Thoracic aorta (tissue), 2 donors: ENCODE data around the gene NET1. TPM values are rescaled to one million over a fixed set of nuclear protein-coding genes. Genes with fewer than 3 reads are reported as not detected.

Experiments
- ATAC-seq: fragments of 150-250 bp; one replicate; pipeline ENCODE4 v1.8.0; 2017; ENCODE audit warnings: low read depth; ENCODE audit not compliant: insufficient number of reproducible peaks, low FRiP score
- DNase-seq: peaks from one replicate; pipeline ENCODE4 v3.0.0-alpha.2; 2020; ENCODE audit warnings: low spot score
- H3K27ac ChIP-seq, 2 donors: fragments of 200-600 bp; sonication (generic); 1 replicate in 1 of 2; 2 replicates in 1 of 2; pipeline ENCODE4 v1.5.1; 2016; ENCODE audit warnings: mild to moderate bottlenecking in 2 of 2, moderate library complexity in 2 of 2
- H3K27me3 ChIP-seq: fragments of 200-600 bp; sonication (generic); replicated peaks from 2 replicates; pipeline ENCODE4 v1.6.0; 2016; ENCODE audit warnings: mild to moderate bottlenecking; ENCODE audit not compliant: insufficient read depth
- H3K36me3 ChIP-seq: fragments of 200-600 bp; sonication (generic); one replicate; pipeline ENCODE4 v1.5.1; 2016
- H3K4me1 ChIP-seq, 2 donors: fragments of 200-600 bp; sonication (generic); 1 replicate in 1 of 2; 2 replicates in 1 of 2; pipeline versions ENCODE4 v1.5.1 to v1.6.0; 2016; ENCODE audit warnings: low read depth in 2 of 2, mild to moderate bottlenecking in 1 of 2; ENCODE audit not compliant: control insufficient read depth in 1 of 2
- H3K4me3 ChIP-seq: fragments of 200-600 bp; sonication (generic); 2 replicates; pipeline ENCODE4 v1.5.1; 2016; ENCODE audit warnings: mild to moderate bottlenecking
- H3K9me3 ChIP-seq: fragments of 200-600 bp; sonication (generic); 2 replicates; pipeline ENCODE4 v1.5.1; 2016
- CTCF ChIP-seq: fragments of 200-600 bp; sonication (generic); IDR thresholded peaks from one replicate; pipeline ENCODE4 v1.5.1; 2019; ENCODE audit warnings: antibody characterized with exemption
- total RNA-seq, 2 donors: library from RNA; depleted of rRNA; stranded (reverse); fragments of >200 nt; gene quantifications; one replicate each; pipeline versions ENCODE4 v1.1.0 to v1.2.3, GENCODE V29; 2016

Gene NET1
- total RNA-seq, 2 donors from 2014 or later, result 117 to 232 TPM

DNA sequence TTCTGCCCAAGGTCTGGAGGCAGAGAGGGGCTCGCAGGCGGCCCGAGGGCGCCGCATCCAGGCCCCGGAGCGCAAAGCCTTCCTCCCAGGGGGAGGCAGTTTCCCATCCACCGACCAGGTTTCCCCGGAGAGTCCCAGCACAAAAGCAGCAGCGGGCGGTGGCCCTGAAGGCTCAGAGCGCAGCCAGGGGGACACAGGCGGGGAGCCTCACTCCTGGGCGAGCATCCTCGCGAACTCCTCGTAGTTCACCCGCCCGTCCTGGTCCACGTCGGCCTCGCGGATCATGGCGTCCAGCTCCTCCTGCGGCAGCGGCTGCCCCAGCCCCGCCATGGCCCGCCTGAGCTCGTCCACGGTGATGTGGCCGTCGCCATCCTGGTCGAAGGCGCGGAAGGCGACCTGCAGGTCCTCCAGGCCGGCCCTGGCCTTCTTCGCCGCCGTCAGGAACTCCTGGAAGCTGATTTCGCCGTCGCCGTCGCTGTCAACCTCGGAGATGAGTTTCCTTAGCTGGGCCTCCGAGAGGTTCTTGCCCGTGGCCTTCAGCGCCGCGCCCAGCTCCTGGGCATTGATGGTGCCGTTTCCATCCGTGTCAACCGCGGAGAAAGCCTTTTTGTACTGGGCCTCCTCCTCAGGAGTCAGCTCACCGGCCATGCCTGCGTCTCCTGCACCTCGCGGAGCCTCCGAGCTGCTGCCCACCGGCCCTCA lies 86.6 kb downstream of the NET1 start:
- DNase-seq (no peak), ATAC-seq (no peak)
- Histone ChIP-seq H3K4me3 (no peak overlapping the region), H3K4me1 (no peaks in the 10 kb centered on the region), H3K9me3 (no peaks in the 10 kb centered on the region), H3K36me3 (no peaks in the 10 kb centered on the region), H3K27me3 (no peaks in the 10 kb centered on the region), H3K27ac (no peak overlapping the region)
- no peak for TF ChIP-seq CTCF

DNA sequence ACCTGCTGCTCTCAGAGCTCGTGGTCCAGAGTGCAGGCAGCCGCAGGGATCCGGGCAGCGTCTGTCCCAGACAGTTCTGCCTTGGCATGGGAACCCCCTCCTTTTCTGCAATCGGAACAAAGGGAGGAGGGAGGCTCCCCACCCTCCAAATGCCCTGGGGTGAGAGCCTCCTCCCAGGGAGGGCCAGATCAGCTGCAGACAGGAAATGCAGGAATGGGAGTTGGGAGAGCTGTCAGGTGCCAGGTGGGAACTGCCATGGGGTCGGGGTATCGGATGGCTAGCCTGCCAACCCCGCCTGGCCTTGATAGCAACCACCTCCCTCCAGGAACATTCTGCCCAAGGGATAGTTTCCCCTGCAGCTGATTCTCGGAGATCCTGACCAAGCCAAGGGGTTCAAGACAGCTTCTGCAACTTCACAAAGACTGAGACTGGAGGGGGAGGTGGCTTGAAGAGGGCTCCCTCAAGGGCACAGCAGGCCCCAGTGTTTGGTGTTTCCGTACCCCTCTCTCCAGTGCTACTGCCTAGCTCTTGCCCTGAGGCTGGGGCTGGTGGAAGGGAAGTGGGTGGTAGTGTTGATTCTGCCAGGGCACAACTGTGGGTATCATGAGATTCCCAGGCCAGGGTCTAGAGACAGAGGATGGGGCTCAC lies 87.3 kb downstream of the NET1 start, which contains the start of gene CALML5:
TSS of gene CALML5 (minus strand) at position 78 of the 648 bp plus-strand sequence. CDS start 132 bp downstream, outside the sequence.
- Histone ChIP-seq H3K27me3 (no peaks in the 10 kb centered on the region), H3K4me1 (no peaks in the 10 kb centered on the region), H3K36me3 (no peaks in the 10 kb centered on the region), H3K4me3 (no peak within 1 kb of the TSS), H3K27ac (no peak within 1 kb of the TSS), H3K9me3 (no peaks in the 10 kb centered on the region)
- DNase-seq, result no peak
- no peak for ATAC-seq
- TF ChIP-seq CTCF, result no peak

DNA sequence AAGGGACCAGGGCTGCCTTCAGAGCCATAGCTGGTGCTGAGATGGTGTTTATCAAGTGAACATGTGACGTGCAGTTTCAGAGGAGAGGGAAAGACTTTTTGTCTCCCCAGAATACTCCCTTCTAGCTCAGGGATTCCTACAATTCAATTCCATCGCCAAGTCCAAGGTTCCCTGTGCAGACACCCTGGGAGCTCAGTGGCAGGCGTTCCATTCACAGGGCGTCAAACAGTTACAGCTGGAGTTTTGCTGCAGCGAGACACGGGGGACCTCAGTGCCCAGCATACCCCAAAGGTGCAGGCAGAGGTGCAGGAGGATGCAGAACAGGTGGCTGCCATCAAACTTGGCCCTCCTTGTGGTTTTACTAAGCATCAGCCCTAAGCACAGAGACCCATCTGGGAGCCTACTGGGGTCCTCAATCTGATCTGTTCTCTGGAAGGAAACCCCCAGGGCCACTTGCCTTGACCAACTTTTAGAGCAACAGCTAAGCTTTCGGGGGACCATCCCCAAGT lies 87.9 kb downstream of the NET1 start:
- Histone ChIP-seq H3K27ac (no peak overlapping the region), H3K9me3 (no peaks in the 10 kb centered on the region), H3K4me3 (no peak overlapping the region), H3K4me1 (no peaks in the 10 kb centered on the region), H3K27me3 (no peaks in the 10 kb centered on the region), H3K36me3 (no peaks in the 10 kb centered on the region)
- DNase-seq, result no peak
- no peak for TF ChIP-seq CTCF
- ATAC-seq, result no peak

DNA sequence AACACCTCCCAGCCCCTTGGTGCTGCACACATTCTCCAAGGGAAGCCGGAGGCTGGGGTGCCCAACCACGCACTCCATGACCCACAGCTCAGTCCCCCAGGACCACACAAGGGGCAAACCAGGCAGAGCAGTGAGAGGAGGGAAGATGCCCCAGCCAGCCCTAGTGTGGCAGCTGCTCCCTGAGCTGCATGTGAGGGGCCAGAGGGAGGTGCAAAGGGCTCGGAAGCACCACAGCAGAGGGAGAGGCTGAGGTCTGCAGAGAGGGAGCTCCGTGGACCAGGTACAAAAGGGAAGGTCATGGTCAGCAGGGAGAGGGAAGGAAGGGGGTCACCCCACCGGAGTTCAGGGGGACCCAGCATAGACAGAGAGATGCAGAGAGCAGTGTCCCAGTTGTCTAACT lies 88.6 kb downstream of the NET1 start:
- no peaks in the 10 kb centered on the region for H3K4me1 ChIP-seq
- no peak for TF ChIP-seq CTCF
- H3K27ac ChIP-seq, result no peak overlapping the region
- H3K27me3 ChIP-seq, result no peaks in the 10 kb centered on the region
- ATAC-seq (no peak), DNase-seq (no peak)
- no peak overlapping the region for H3K4me3 ChIP-seq
- no peaks in the 10 kb centered on the region for H3K9me3 ChIP-seq
- H3K36me3 ChIP-seq, result no peaks in the 10 kb centered on the region

DNA sequence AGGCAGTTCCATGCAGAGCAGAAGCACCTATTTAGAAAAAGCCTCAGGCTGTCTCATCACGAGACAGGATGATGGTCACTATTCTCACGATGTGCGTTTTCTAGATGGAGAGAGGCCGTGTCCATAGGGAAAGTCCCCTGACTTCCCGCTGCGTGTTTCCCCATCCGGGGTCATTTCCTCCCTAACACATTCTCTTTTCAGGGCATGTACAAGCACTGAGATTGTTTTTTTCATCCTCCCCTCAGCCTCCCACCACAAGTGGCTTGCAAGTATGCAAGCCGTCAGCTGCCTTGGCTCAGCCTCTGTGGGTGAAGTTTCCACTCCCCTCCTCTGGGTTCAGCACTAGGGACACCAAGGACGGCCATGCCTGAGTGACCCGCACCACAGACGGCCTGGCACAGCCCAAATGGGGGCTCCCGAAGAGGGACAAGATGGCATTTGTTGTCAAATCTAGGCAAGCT lies 89.7 kb downstream of the NET1 start:
- ATAC-seq, result no peak
- Histone ChIP-seq H3K27ac (no peak overlapping the region), H3K4me1 (peaks cover 0 to 7% of the 10 kb centered on the region in 2 donors), H3K27me3 (no peaks in the 10 kb centered on the region), H3K9me3 (no peaks in the 10 kb centered on the region), H3K36me3 (no peaks in the 10 kb centered on the region), H3K4me3 (no peak overlapping the region)
- no peak for DNase-seq
- no peak for TF ChIP-seq CTCF
